Chondrocyte (in vitro differentiated cells): Measurements from ENCODE around the gene ATP5ME. TPM values are rescaled to one million over a fixed set of nuclear protein-coding genes. Genes with fewer than 3 reads are reported as not detected.

Experiments
- DNase-seq: peaks from one replicate; pipeline ENCODE4 v3.0.0; 2021; ENCODE audit warnings: mixed read lengths, low spot score
- H3K27ac Mint-ChIP-seq: one replicate; pipeline ENCODE4 v1.8.0; 2021; ENCODE audit warnings: mild to moderate bottlenecking, moderate library complexity, mixed read lengths; ENCODE audit not compliant: unreplicated experiment
- H3K27me3 Mint-ChIP-seq: 2 replicates; pipeline ENCODE4 v1.8.0; 2021; ENCODE audit warnings: low read depth, mixed read lengths
- H3K36me3 Mint-ChIP-seq: 2 replicates; pipeline ENCODE4 v1.8.0; 2021; ENCODE audit warnings: low read depth, mixed read lengths
- H3K4me1 Mint-ChIP-seq: 2 replicates; pipeline ENCODE4 v1.8.0; 2021; ENCODE audit warnings: low read depth, mild to moderate bottlenecking, mixed read lengths
- H3K4me3 Mint-ChIP-seq: one replicate; pipeline ENCODE4 v1.8.0; 2021; ENCODE audit warnings: mild to moderate bottlenecking, moderate library complexity, mixed read lengths; ENCODE audit not compliant: unreplicated experiment
- H3K9me3 Mint-ChIP-seq: 2 replicates; pipeline ENCODE4 v1.8.0; 2021; ENCODE audit warnings: low read depth, mixed read lengths
- total RNA-seq: library from RNA; stranded (reverse); gene quantifications from 3 replicates; pipeline ENCODE4 v1.2.1, GENCODE V29; 2021
- TF ChIP-seq, protein P1 (sequence below): fragments of 200-600 bp; sonication (generic); IDR thresholded peaks from 2 replicates; pipeline ENCODE4 v1.5.0; 2021; ENCODE audit warnings: antibody characterized with exemption, mild to moderate bottlenecking, moderate library complexity

The ATP5ME gene
- total RNA-seq, 1 donor from 2014 or later = 240 TPM

DNA sequence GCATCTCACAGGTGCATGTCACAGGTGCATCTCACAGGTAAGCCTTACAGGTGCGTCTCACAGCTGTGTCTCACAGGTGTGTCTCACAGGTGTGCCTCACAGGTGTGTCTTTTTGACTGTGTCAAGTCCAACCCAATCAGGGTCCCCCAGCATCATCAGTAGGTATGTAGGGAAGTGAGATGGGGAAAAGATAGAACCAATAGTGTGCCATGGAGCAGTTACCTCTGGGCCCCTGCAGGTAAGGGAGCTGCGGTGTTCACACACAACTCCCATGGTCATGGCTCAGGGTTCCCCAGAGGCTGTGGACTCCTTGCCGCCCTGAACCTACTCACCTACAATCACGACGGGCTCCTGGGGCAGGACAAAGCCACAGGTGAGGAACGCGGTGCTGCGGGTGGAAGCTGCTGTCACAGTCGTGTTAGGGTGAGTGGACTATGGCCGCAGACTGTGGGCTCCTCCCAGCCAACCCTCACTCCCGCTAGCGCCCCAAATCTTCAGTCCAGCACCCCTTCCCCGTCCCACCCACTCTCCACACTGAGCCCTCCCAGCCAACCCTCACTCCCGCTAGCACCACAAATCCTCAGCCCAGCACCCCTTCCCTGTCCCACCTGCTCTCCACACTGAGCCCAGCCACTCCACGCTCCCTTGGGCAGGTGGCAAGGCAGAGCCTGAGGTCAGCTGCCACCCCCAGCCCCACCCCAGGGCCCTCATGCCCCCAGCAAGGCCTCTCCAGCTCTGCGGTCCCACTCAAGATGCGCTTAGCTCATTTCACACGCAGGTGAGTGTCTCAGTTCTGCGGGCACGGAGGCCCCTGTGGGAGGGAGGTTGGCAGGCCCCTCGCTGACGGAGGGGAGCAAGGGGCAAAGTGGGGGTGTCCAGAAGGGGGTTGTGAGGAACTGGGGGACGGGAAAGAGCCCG lies 50.8 kb downstream of the ATP5ME start:
- Mint-ChIP-seq H3K27me3 (peaks cover 8% of the 10 kb centered on the region), H3K9me3 (no peaks in the 10 kb centered on the region), H3K4me1 (no peaks in the 10 kb centered on the region), H3K27ac (no peak overlapping the region), H3K36me3 (no peaks in the 10 kb centered on the region), H3K4me3 (no peak overlapping the region)
- DNase-seq = peak; percentile 71
- TF ChIP-seq, protein P1, sequence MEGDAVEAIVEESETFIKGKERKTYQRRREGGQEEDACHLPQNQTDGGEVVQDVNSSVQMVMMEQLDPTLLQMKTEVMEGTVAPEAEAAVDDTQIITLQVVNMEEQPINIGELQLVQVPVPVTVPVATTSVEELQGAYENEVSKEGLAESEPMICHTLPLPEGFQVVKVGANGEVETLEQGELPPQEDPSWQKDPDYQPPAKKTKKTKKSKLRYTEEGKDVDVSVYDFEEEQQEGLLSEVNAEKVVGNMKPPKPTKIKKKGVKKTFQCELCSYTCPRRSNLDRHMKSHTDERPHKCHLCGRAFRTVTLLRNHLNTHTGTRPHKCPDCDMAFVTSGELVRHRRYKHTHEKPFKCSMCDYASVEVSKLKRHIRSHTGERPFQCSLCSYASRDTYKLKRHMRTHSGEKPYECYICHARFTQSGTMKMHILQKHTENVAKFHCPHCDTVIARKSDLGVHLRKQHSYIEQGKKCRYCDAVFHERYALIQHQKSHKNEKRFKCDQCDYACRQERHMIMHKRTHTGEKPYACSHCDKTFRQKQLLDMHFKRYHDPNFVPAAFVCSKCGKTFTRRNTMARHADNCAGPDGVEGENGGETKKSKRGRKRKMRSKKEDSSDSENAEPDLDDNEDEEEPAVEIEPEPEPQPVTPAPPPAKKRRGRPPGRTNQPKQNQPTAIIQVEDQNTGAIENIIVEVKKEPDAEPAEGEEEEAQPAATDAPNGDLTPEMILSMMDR = no peak

Other genes starting within 250 kb of the ATP5ME start
- gene ZNF721, start 175.1 kb downstream of the ATP5ME start, total RNA-seq = 17.2 to 24.6 TPM (median 18.6 TPM) in 3 replicates
- gene PIGG, start 175.1 kb downstream of the ATP5ME start, total RNA-seq = 48.8 to 67.1 TPM (median 55.2 TPM) in 3 replicates
- gene TMEM271, start 98.0 kb downstream of the ATP5ME start, total RNA-seq = not detected in 3 replicates
- 0.46 to 2.3 TPM (median 2.3 TPM) in 3 replicates for gene PDE6B, start 48.7 kb downstream of the ATP5ME start, total RNA-seq
- gene MYL5, start 266 bp upstream of the ATP5ME start, total RNA-seq = 22.8 to 26.5 TPM (median 25.6 TPM) in 3 replicates
- gene SLC49A3, start 14.9 kb upstream of the ATP5ME start, total RNA-seq = 0.85 to 1.3 TPM (median 0.89 TPM) in 3 replicates
- 54.1 to 60.8 TPM (median 55.4 TPM) in 3 replicates for gene PCGF3, start 31.6 kb upstream of the ATP5ME start, total RNA-seq
- gene CPLX1, start 151.9 kb upstream of the ATP5ME start, total RNA-seq = not detected in 3 replicates